ENCODE results near the gene KIF1C. TPM values are rescaled to one million over a fixed set of nuclear protein-coding genes. Genes with fewer than 3 reads are reported as not detected.
"Not testable (repeated sequence)": the region's sequence is repeated elsewhere in the genome, so short reads cannot be mapped to it uniquely, and the experiment has no call there.

The KIF1C gene
- total RNA-seq, 1 donor from 2014 or later = 126 TPM

DNA sequence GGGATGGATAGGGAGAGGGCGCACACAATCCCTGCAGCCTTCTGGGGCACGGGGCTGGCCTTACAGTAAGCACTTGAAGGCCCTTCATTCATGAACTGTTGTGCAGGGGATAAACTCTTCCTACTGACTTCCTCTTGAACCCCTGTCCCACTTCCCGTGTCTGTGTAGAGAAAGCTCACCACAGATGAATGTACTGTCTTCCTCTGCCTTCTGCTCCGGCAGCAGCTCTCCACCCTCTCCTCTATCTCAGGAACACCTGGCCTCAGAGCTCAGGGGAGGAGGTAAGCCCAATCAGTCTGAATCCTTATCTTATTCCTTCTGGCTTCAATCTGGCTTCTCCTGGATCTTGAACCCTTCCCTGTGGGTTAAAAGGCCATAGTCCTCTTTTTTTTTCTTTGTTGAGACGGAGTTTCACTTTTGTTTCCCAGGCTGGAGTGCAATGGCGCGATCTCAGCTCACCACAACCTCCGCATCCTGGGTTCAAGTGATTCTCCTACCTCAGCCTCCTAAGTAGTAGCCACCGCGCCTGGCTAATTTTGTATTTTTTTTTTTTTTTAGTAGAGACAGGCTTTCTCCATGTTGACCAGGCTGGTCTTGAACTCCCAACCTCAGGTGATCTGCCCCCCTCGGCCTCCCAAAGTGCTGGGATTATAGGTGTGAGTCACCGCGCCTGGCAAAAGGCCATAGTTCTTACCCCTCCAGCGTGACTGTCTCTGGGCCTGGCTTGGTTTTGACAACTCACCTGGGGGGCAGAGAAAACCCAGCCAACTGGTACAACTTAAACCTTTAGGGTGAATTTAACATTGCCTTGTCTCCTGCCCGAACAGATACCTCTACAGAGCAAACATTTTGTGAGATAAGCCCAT is 44.6 kb downstream of the KIF1C start:
- ATAC-seq = no peak
- DNase-seq (ENCODE audit: low spot score) = no peak

DNA sequence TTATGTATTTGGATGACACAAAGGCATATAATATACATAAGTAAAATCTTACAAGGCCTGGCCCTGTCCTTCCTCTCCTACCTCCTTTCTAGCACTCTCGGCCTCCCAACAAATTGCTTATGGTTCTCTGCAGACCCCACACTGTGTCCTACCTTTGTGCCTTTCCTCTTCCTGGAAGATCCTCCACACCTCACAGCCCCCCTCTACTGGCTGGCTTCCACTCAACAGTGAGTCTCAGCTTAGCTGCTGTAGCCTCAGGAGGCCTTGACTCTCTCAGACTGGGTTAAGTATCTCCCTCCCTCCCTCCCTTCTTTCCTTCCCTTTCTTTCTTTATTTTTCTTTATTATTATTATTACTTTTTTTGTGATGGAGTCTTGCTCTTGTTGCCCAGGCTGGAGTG is 45.8 kb downstream of the KIF1C start:
- no peak for ATAC-seq
- DNase-seq (ENCODE audit: low spot score) = no peak

DNA sequence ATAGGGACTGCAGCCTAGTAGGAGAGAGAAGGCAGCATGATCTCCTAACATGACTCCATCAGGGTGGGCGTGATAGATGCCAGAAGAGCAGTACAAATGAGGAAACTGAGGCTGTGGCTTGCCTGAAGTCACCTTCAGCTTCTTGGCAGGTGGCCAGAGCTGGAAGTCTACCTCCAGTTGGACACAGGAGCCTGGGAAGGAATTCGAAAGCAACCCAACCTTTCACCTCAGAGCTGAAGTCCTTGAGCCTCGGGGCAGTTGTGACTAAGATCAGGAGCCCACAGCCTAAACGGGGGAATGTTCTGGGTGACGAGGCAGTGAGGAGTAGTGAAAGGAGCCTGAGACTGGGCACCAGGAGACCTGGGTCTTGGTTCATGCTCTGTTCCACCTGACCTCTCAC is 46.9 kb downstream of the KIF1C start:
- no peak for ATAC-seq

DNA sequence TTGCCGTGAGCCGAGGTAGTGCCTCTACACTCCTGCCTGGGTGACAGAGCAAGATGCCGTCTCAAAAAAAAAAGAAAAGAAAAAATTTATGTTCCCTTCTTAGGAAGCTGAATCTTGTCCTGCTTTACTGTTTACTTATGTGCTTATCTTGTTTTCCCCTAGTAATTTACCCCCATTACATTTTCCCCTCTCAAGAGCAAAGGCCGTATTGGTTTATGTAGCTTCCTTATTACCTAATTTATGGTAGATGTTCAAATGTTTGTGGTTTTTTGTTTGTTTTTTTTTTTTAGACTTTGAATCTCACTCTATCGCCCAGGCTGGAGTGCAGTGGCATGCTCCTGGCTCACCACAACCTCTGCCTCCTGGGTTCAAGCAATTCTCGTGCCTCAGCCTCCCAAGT is 47.7 kb downstream of the KIF1C start:
- ATAC-seq = no peak
- no peak for DNase-seq (ENCODE audit: low spot score)

More for the DNA sequence above, 46.9 kb downstream of the KIF1C start:
- DNase-seq (ENCODE audit: low spot score) = no peak

DNA sequence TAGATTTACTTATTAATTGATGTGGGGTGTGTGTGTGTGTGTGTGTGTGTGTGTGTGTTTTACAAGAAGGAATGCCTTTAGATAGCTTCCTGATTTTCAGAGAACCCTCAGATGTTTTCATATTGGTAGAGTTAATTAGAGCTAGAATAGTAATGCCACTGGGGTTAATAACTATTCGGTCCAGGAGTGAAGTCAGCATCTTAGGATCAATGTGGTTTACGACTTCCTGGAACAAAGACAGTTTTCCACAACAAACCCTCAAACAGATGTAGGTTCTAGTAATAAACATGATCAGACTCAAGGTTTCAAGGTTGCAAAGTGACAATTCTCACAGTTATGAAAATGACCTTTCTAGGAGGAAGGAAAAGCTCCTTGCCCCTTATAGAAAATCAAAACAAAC is 49.7 kb downstream of the KIF1C start:
- no peak for DNase-seq (ENCODE audit: low spot score)
- no peak for ATAC-seq

- ATAC-seq (no peak), DNase-seq (ENCODE audit: low spot score) (no peak)
Measured at GRCh38 chr17:5049314-5049841, 51.6 kb downstream of the KIF1C start.

GRCh38 chr17:5050278-5050677 is 52.5 kb downstream of the KIF1C start:
- no peak for DNase-seq (ENCODE audit: low spot score)
- ATAC-seq = no peak

GRCh38 chr17:5055543-5055942 is 57.8 kb downstream of the KIF1C start:
- no peak for DNase-seq (ENCODE audit: low spot score)
- ATAC-seq = no peak

GRCh38 chr17:5065227-5065744 is 67.5 kb downstream of the KIF1C start:
- DNase-seq (ENCODE audit: low spot score) (no peak), ATAC-seq (no peak)

DNA sequence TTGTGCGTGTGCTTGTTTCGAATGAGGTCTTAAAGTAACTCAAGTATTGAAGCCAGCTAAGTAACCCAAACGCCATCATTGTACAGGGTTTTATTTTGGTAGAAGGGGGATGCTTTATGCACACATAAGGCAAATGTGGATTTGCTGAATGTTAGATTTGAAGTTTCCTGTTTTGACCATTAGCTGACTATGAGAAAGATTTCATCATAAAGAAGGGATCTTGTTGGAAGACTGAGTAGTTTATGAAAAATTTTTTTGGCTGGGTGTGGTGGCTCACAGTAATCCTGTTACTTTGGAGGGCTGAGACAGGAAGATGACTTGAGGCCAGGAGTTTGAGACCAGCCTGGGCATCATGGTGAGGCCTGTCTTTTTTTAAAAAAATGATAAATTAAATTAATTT is 70.5 kb downstream of the KIF1C start:
- ATAC-seq (no peak), DNase-seq (ENCODE audit: low spot score) (no peak)

DNA sequence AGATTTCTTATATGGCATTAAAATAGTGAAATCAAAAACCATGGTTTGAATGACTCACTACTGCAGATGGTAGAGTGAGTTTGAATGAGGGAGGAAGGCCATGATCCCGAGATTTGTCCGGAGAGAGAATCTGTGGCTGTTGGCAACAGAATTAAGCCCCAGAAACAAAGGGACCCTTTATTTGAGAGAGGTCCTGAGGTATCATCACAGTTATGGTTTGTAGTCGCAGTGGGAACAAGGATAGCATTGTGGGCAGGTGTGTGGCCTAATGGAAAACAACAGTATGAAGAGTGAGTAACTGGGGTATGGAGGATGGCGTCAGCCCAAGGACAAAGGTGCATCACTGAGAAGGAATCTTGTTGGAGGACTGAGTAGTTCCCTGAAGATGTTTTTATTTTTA is 72.0 kb downstream of the KIF1C start:
- ATAC-seq = no peak

GRCh38 chr17:5075472-5075871 is 77.7 kb downstream of the KIF1C start:
- not testable (repeated sequence) for DNase-seq (ENCODE audit: low spot score); ATAC-seq

More for the DNA sequence above, 72.0 kb downstream of the KIF1C start:
- DNase-seq (ENCODE audit: low spot score) = no peak

- DNase-seq (ENCODE audit: low spot score); ATAC-seq: not testable (repeated sequence)
Measured at GRCh38 chr17:5077275-5077674, 79.5 kb downstream of the KIF1C start.

GRCh38 chr17:5077781-5078105 is 80.0 kb downstream of the KIF1C start:
- no peak for DNase-seq (ENCODE audit: low spot score)

More at GRCh38 chr17:5077781-5078105, 80.0 kb downstream of the KIF1C start:
- peak; percentile 24 for ATAC-seq

Other genes starting within 250 kb of the KIF1C start
- 79.0 TPM for gene TM4SF5, start 226.1 kb upstream of the KIF1C start, total RNA-seq
- gene VMO1, start 211.6 kb upstream of the KIF1C start, total RNA-seq = 8.2 TPM
- gene GLTPD2, start 209.0 kb upstream of the KIF1C start, total RNA-seq = 28.0 TPM
- gene PSMB6, start 201.8 kb upstream of the KIF1C start, total RNA-seq = 79.1 TPM
- gene PLD2, start 190.8 kb upstream of the KIF1C start, total RNA-seq = 8.5 TPM
- 34.1 TPM for gene MINK1, start 164.6 kb upstream of the KIF1C start, total RNA-seq
- 4.1 TPM for gene C17orf107, start 98.4 kb upstream of the KIF1C start, total RNA-seq
- 3.1 TPM for gene CHRNE, start 94.9 kb upstream of the KIF1C start, total RNA-seq
- gene GP1BA, start 65.7 kb upstream of the KIF1C start, total RNA-seq = not detected
- 44.7 TPM for gene SLC25A11, start 57.9 kb upstream of the KIF1C start, total RNA-seq
- 78.9 TPM for gene RNF167, start 57.7 kb upstream of the KIF1C start, total RNA-seq
- 254 TPM for gene PFN1, start 49.4 kb upstream of the KIF1C start, total RNA-seq
- 52.7 TPM for gene ENO3, start 46.8 kb upstream of the KIF1C start, total RNA-seq
- gene SPAG7, start 30.1 kb upstream of the KIF1C start, total RNA-seq = 20.3 TPM
- gene CAMTA2, start 10.3 kb upstream of the KIF1C start, total RNA-seq = 17.7 TPM
- 0.88 TPM for gene INCA1, start 428 bp upstream of the KIF1C start, total RNA-seq
- 0.08 TPM for gene SLC52A1, start 37.5 kb downstream of the KIF1C start, total RNA-seq
- 0.83 TPM for gene ZFP3, start 80.5 kb downstream of the KIF1C start, total RNA-seq
- 5.3 TPM for gene ZNF232, start 113.9 kb downstream of the KIF1C start, total RNA-seq
- 0.08 TPM for gene USP6, start 118.1 kb downstream of the KIF1C start, total RNA-seq
- gene ZNF594, start 193.9 kb downstream of the KIF1C start, total RNA-seq = 2.3 TPM
- 2.3 TPM for gene SCIMP, start 236.9 kb downstream of the KIF1C start, total RNA-seq

Data from left lobe of liver (tissue), 2 donors.